CD4-positive, alpha-beta T cell (primary cell): ENCODE measurements around the gene LCE1A. TPM values are rescaled to one million over a fixed set of nuclear protein-coding genes. Genes with fewer than 3 reads are reported as not detected.

ENCODE experiments used
- ATAC-seq: fragments of 200-7000 bp; cut with Tn5 transposase; one replicate; pipeline ENCODE4 v1.10.0; 2022; ENCODE audit warnings: mild to moderate bottlenecking; ENCODE audit not compliant: poor library complexity
- CTCF ChIA-PET: fragments of 350-600 bp; sonication (Branson Sonifier 250); formaldehyde crosslinking; loops from one replicate; lab custom pipeline; 2021; ENCODE audit warnings: antibody characterized with exemption, inconsistent platforms; lab: Charles Lee
- POLR2A ChIA-PET: fragments of 350-600 bp; sonication (Branson Sonifier 250); formaldehyde crosslinking; loops from one replicate; lab custom pipeline; 2021; ENCODE audit warnings: antibody characterized with exemption, inconsistent platforms; lab: Charles Lee
- DNase-seq, 14 experiments: peaks; one replicate each; pipeline ENCODE4 v3.0.0-alpha.2; 2013 to 2020; ENCODE audit warnings: mixed read lengths in 2 of 14
- H3K27ac ChIP-seq, 2 donors: one replicate each; pipeline versions ENCODE4 v1.5.1 to v1.7.0; 2013; ENCODE audit warnings: low read length in 2 of 2, low read depth in 1 of 2, mild to moderate bottlenecking in 1 of 2
- H3K27me3 ChIP-seq, 2 experiments: 1 replicate in 1 of 2; 2 replicates in 1 of 2; pipeline versions ENCODE4 v1.6.1 to v1.7.0; 2013; ENCODE audit warnings: low read length in 2 of 2, control low read depth in 1 of 2, mild to moderate bottlenecking in 1 of 2, moderate library complexity in 1 of 2; ENCODE audit not compliant: insufficient read depth in 2 of 2, control insufficient read depth in 1 of 2
- H3K36me3 ChIP-seq: one replicate; pipeline ENCODE4 v1.6.1; 2013; ENCODE audit warnings: low read length, control low read depth; ENCODE audit not compliant: insufficient read depth
- H3K4me1 ChIP-seq: one replicate; pipeline ENCODE4 v1.6.1; 2013; ENCODE audit warnings: low read length, control low read depth; ENCODE audit not compliant: insufficient read depth
- H3K4me3 ChIP-seq: one replicate; pipeline ENCODE4 v1.5.1; 2013; ENCODE audit warnings: mild to moderate bottlenecking, low read length, moderate library complexity
- H3K9me3 ChIP-seq, 2 experiments: 1 replicate in 1 of 2; 2 replicates in 1 of 2; pipeline versions ENCODE4 v1.6.1 to v1.7.0; 2013; ENCODE audit warnings: low read length in 2 of 2, mild to moderate bottlenecking in 2 of 2, control low read depth in 1 of 2, moderate library complexity in 1 of 2; ENCODE audit not compliant: control insufficient read depth in 1 of 2, insufficient read depth in 1 of 2
- H3K27ac Mint-ChIP-seq: one replicate; pipeline ENCODE4 v1.8.0; 2020; ENCODE audit warnings: mixed read lengths
- H3K27me3 Mint-ChIP-seq: one replicate; pipeline ENCODE4 v1.8.0; 2021; ENCODE audit warnings: mixed read lengths
- H3K36me3 Mint-ChIP-seq: one replicate; pipeline ENCODE4 v1.8.0; 2021; ENCODE audit warnings: low read depth, mixed read lengths
- H3K4me1 Mint-ChIP-seq: one replicate; pipeline ENCODE4 v1.8.0; 2021; ENCODE audit warnings: low read depth, mixed read lengths
- H3K4me3 Mint-ChIP-seq: one replicate; pipeline ENCODE4 v1.8.0; 2020; ENCODE audit warnings: mild to moderate bottlenecking, mixed read lengths
- H3K9me3 Mint-ChIP-seq: one replicate; pipeline ENCODE4 v1.8.0; 2020; ENCODE audit warnings: mixed read lengths
- CTCF ChIP-seq: fragments of 200-600 bp; IDR thresholded peaks from one replicate; pipeline ENCODE4 v1.8.0; 2022; ENCODE audit warnings: antibody characterized with exemption, mild to moderate bottlenecking
- intact Hi-C, 2 experiments: fragments of 100-400 bp; cut with DNase I in 1 of 2; cut with micrococcal nuclease in 1 of 2; formaldehyde crosslinking; loops; one replicate each; pipeline versions ENCODE4 v1.15.1 to v1.9.0; 2023 to 2025; cut with DNase I, micrococcal nuclease
- polyA plus RNA-seq, 2 donors: library from polyadenylated mRNA; unstranded; fragments of 120-200 nt; gene quantifications; one replicate each; pipeline ENCODE4 v1.2.1, GENCODE V29; 2013
- total RNA-seq, 174 experiments: library from RNA in 2 of 174; stranded (reverse) in 2 of 174; gene quantifications; one replicate each; pipeline ENCODE4 v1.2.3 and lab custom pipeline; 2021 to 2026

Gene LCE1A
- total RNA-seq, result not detected
- not detected for polyA plus RNA-seq (2013, experiment 1 of 2)
- polyA plus RNA-seq (2013, experiment 2 of 2), result not detected
- total RNA-seq (lab: John Stamatoyannopoulos, UW), result 0 reads per million in 172 experiments

GRCh38 chr1:152827173-152827572 lies at the start of gene LCE1A:
Gene LCE1A (plus strand): TSS chr1:152827473. CDS start chr1:152827473, 0 bp downstream.
- intact Hi-C loops, result no loop called here
- Mint-ChIP-seq H3K9me3 (no peaks in the 10 kb centered on the region), H3K4me1 (no peaks in the 10 kb centered on the region), H3K27ac (no peak within 1 kb of the TSS), H3K36me3 (no peaks in the 10 kb centered on the region), H3K4me3 (no peak within 1 kb of the TSS), H3K27me3 (peaks cover 55% of the 10 kb centered on the region)
- Histone ChIP-seq H3K27me3 (peaks cover 10 to 12% of the 10 kb centered on the region in 2 experiments), H3K4me3 (no peak within 1 kb of the TSS), H3K4me1 (no peaks in the 10 kb centered on the region), H3K27ac (no peak within 1 kb of the TSS), H3K36me3 (no peaks in the 10 kb centered on the region), H3K9me3 (no peaks in the 10 kb centered on the region)
- no peak for DNase-seq
- POLR2A ChIA-PET, result no interaction called here
- CTCF ChIA-PET, result no interaction called here
- TF ChIP-seq CTCF, result no peak
- no peak for ATAC-seq

GRCh38 chr1:152777510-152778137 lies 49.6 kb upstream of the LCE1A start:
- CTCF ChIA-PET, result no interaction called here
- no peak for ATAC-seq
- TF ChIP-seq CTCF, result no peak
- DNase-seq, result no peak
- no peaks in the 10 kb centered on the region for H3K36me3 ChIP-seq
- H3K9me3 ChIP-seq, result no peaks in the 10 kb centered on the region
- intact Hi-C loops, result no loop called here
- H3K27me3 ChIP-seq, result peaks cover 3 to 9% of the 10 kb centered on the region in 2 experiments
- Mint-ChIP-seq H3K9me3 (peaks cover 3% of the 10 kb centered on the region), H3K4me3 (no peak overlapping the region), H3K4me1 (no peaks in the 10 kb centered on the region), H3K27me3 (peaks cover 64% of the 10 kb centered on the region), H3K36me3 (no peaks in the 10 kb centered on the region), H3K27ac (no peak overlapping the region)
- no peak overlapping the region for H3K27ac ChIP-seq
- no peak overlapping the region for H3K4me3 ChIP-seq
- POLR2A ChIA-PET, result no interaction called here
- H3K4me1 ChIP-seq, result no peaks in the 10 kb centered on the region

GRCh38 chr1:152783095-152783494 lies 44.2 kb upstream of the LCE1A start:
- Mint-ChIP-seq H3K27ac (no peak overlapping the region), H3K9me3 (no peaks in the 10 kb centered on the region), H3K27me3 (peaks cover 70% of the 10 kb centered on the region), H3K4me1 (no peaks in the 10 kb centered on the region), H3K4me3 (no peak overlapping the region), H3K36me3 (no peaks in the 10 kb centered on the region)
- H3K9me3 ChIP-seq, result peaks cover 0 to 3% of the 10 kb centered on the region in 2 experiments
- peaks cover 10 to 14% of the 10 kb centered on the region in 2 experiments for H3K27me3 ChIP-seq
- intact Hi-C loops, result no loop called here
- ATAC-seq (no peak), DNase-seq (no peak)
- TF ChIP-seq CTCF, result no peak
- no peaks in the 10 kb centered on the region for H3K4me1 ChIP-seq
- POLR2A ChIA-PET, result no interaction called here
- CTCF ChIA-PET, result no interaction called here
- no peaks in the 10 kb centered on the region for H3K36me3 ChIP-seq
- H3K4me3 ChIP-seq, result no peak overlapping the region
- no peak overlapping the region for H3K27ac ChIP-seq
